Mesothelial cell of epicardium (in vitro differentiated cells): ENCODE data around the gene LGI2. TPM values are rescaled to one million over a fixed set of nuclear protein-coding genes. Genes with fewer than 3 reads are reported as not detected.

Experiments used
- DNase-seq, 2 experiments: peaks; one replicate each; pipeline ENCODE4 v3.0.0; 2021; ENCODE audit warnings: low spot score in 2 of 2; ENCODE audit not compliant: unreplicated experiment in 2 of 2
- H3K27ac Mint-ChIP-seq: 2 replicates; pipeline ENCODE4 v1.8.0; 2021; ENCODE audit warnings: mixed read lengths
- H3K27me3 Mint-ChIP-seq: 2 replicates; pipeline ENCODE4 v1.8.0; 2021; ENCODE audit warnings: low read depth, mixed read lengths
- H3K36me3 Mint-ChIP-seq: 2 replicates; pipeline ENCODE4 v1.8.0; 2021; ENCODE audit warnings: mixed read lengths
- H3K4me1 Mint-ChIP-seq: 2 replicates; pipeline ENCODE4 v1.8.0; 2021; ENCODE audit warnings: mixed read lengths
- H3K4me3 Mint-ChIP-seq: 2 replicates; pipeline ENCODE4 v1.8.0; 2021; ENCODE audit warnings: mild to moderate bottlenecking, moderate library complexity, mixed read lengths
- H3K9me3 Mint-ChIP-seq: 2 replicates; pipeline ENCODE4 v1.8.0; 2021; ENCODE audit warnings: mixed read lengths
- total RNA-seq: library from RNA; stranded (reverse); gene quantifications from 3 replicates; pipeline ENCODE4 v1.2.1, GENCODE V29; 2021
- TF ChIP-seq, protein P1 (sequence below): fragments of 200-600 bp; sonication (generic); IDR thresholded peaks from one replicate; pipeline ENCODE4 v1.5.0; 2021; ENCODE audit warnings: antibody characterized with exemption; ENCODE audit not compliant: unreplicated experiment

Gene LGI2
- total RNA-seq, 1 donor from 2014 or later: 4.5 TPM

DNA sequence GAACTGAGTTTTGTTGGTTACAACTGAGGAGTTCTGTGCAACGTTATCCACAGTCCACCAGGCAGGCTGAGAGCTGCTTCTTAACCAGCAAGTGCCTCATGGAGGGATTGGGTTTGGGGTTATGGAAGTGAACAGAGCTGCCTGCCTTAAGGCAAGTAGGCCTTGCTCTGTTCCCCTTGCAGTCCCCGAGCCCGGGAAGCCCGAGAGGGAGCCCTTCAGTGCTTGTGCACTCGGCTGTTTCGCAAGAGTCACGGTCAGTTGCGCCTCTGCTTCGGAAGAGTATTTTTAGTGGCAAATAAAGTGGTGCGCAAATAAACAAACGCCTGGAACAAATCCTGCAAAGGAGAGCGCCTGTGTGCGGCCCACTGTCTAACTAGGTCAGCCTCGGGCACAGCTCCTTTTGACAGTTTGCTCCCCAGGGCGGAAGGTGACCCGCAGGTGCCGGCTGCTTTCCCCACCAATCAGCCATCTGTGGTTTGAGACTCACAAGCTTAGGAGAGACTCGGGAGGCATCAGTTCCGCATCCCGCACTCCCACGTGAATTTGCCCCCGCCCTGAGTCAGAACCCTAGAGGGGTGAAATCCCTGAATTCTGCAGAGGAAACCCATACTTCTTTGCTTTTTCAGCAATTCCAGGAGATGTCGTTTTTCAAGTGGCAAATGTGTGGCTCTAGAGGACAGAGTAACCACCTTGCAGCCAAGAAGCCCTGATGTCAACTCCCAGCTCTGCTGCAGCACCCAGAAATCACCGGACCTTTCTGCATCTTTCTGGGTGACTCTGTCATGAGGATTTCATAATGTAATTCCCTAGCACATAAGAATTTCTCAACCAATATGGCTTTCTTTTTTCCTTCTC lies 56.8 kb downstream of the LGI2 start:
- DNase-seq: no peak
- Mint-ChIP-seq H3K9me3 (no peaks in the 10 kb centered on the region), H3K27me3 (peaks cover 30% of the 10 kb centered on the region), H3K27ac (no peak overlapping the region), H3K36me3 (no peaks in the 10 kb centered on the region), H3K4me3 (no peak overlapping the region), H3K4me1 (no peaks in the 10 kb centered on the region)
- TF ChIP-seq, protein P1, sequence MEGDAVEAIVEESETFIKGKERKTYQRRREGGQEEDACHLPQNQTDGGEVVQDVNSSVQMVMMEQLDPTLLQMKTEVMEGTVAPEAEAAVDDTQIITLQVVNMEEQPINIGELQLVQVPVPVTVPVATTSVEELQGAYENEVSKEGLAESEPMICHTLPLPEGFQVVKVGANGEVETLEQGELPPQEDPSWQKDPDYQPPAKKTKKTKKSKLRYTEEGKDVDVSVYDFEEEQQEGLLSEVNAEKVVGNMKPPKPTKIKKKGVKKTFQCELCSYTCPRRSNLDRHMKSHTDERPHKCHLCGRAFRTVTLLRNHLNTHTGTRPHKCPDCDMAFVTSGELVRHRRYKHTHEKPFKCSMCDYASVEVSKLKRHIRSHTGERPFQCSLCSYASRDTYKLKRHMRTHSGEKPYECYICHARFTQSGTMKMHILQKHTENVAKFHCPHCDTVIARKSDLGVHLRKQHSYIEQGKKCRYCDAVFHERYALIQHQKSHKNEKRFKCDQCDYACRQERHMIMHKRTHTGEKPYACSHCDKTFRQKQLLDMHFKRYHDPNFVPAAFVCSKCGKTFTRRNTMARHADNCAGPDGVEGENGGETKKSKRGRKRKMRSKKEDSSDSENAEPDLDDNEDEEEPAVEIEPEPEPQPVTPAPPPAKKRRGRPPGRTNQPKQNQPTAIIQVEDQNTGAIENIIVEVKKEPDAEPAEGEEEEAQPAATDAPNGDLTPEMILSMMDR: no peak

DNA sequence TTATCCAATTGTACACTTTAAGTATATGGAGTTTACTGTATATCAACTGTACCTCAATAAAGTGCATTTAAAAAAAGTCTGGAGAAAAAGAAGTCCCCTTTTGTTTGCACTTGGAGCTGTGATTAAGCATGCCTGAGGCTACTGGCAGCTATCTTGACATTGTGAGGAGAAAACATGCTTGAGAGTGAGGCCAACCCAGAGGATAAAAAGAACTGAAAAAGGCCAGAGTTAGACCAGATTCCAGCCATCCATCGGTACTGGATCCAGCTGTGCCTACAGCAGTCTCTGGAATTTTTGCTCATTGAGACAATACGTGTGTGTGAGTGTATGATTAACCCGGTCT lies 57.4 kb downstream of the LGI2 start:
- no peaks in the 10 kb centered on the region for H3K9me3 Mint-ChIP-seq
- no peak overlapping the region for H3K4me3 Mint-ChIP-seq
- H3K27ac Mint-ChIP-seq: no peak overlapping the region
- peaks cover 24% of the 10 kb centered on the region for H3K27me3 Mint-ChIP-seq
- no peaks in the 10 kb centered on the region for H3K36me3 Mint-ChIP-seq
- DNase-seq: no peak
- TF ChIP-seq, protein P1: no peak
- no peaks in the 10 kb centered on the region for H3K4me1 Mint-ChIP-seq

DNA sequence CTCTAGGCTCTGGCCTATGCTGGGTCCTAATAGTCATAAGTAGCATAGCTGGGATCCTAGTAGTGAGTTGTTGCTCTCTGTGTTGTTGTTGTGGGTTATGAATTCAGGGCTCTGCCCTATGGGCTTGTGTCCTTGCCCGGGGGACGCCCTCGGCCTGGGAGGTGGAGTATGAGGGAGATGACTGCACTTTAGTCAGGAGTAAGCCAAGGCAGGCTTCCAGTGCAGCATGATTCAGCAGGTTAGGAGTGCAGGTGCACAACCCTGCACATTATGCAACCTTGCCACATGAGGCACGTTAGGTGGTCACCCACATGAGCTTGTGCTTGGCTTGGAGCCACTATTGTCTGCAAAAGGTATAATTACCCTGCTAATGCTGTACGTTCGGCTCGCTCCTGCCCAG lies 59.6 kb downstream of the LGI2 start:
- no peaks in the 10 kb centered on the region for H3K36me3 Mint-ChIP-seq
- H3K9me3 Mint-ChIP-seq: peaks cover 4% of the 10 kb centered on the region
- H3K27ac Mint-ChIP-seq: no peak overlapping the region
- TF ChIP-seq, protein P1: no peak
- H3K4me1 Mint-ChIP-seq: no peaks in the 10 kb centered on the region
- H3K27me3 Mint-ChIP-seq: peaks cover 18% of the 10 kb centered on the region
- no peak for DNase-seq
- H3K4me3 Mint-ChIP-seq: no peak overlapping the region

DNA sequence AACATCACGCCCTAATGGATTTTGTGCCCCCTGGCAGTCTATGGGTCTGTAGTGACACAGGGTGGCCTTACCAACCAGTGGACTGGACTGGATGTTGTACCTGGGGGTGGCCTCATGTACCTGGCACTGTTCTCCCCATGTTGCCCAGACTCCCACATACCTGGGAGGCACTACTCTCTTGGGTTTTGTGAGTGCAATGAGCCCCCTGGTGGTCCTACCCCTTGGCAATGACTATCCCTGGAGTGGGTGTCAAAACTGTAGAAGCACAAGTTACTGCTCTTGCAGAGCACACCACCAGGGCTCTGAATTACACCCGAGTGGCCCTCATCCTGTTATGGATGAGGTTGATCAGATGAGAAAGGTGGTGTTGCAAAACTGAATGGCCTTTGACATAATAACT lies 60.1 kb downstream of the LGI2 start:
- Mint-ChIP-seq H3K4me1 (no peaks in the 10 kb centered on the region), H3K36me3 (no peaks in the 10 kb centered on the region), H3K27ac (no peak overlapping the region), H3K9me3 (peaks cover 10% of the 10 kb centered on the region), H3K27me3 (peaks cover 14% of the 10 kb centered on the region), H3K4me3 (no peak overlapping the region)
- DNase-seq: no peak
- TF ChIP-seq, protein P1: no peak

DNA sequence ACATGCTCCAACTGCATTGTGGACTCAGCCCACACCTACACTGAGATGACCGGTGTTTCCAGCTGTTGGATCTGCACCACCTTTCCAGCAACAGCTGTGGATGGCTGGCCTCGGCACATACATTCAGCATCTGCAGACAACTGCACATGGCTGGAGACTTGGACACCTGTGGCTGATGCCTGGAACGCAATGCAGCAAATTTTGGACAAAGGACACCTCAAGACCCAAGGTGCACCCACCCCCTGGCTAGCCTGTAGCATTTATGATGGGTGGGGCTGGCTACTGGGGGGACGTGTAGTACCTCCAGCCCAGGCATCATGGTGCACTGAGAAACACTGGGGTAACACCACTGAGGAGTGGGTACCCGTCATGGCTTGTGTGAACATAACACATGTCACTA lies 60.6 kb downstream of the LGI2 start:
- no peak overlapping the region for H3K4me3 Mint-ChIP-seq
- H3K27ac Mint-ChIP-seq: no peak overlapping the region
- TF ChIP-seq, protein P1: no peak
- peaks cover 14% of the 10 kb centered on the region for H3K9me3 Mint-ChIP-seq
- no peaks in the 10 kb centered on the region for H3K4me1 Mint-ChIP-seq
- peaks cover 11% of the 10 kb centered on the region for H3K27me3 Mint-ChIP-seq
- H3K36me3 Mint-ChIP-seq: no peaks in the 10 kb centered on the region
- DNase-seq: no peak
